Islet precursor cell (in vitro differentiated cells): Measurements from ENCODE around the gene HOXA11.
A peak's percentile ranks its signal among the peaks of the same experiment; 100 is the strongest.

Experiments used
- DNase-seq: peaks from one replicate; pipeline ENCODE4 v3.0.0-alpha.2; 2018

Gene HOXA11

GRCh38 chr7:27169658-27170425, 15.2 kb downstream of the HOXA11 start:
- peak; percentile 76 for DNase-seq

- peak; percentile 80 for DNase-seq
Observed at GRCh38 chr7:27168265-27168947, 16.6 kb downstream of the HOXA11 start.

GRCh38 chr7:27167916-27168264, 17.1 kb downstream of the HOXA11 start:
- DNase-seq = no peak

GRCh38 chr7:27166531-27167505, 18.2 kb downstream of the HOXA11 start:
- peak; percentile 58 for DNase-seq

GRCh38 chr7:27165996-27166530, 19.0 kb downstream of the HOXA11 start:
- peak; percentile 60 for DNase-seq

- DNase-seq = no peak
Observed at GRCh38 chr7:27165089-27165995, 19.7 kb downstream of the HOXA11 start, which contains the start of gene HOXA9. Gene HOXA9, minus strand, starts transcription at chr7:27165537. Its CDS starts 80 bp downstream, at chr7:27165457.

- DNase-seq = peak; percentile 81
Observed at GRCh38 chr7:27164367-27165088, 20.5 kb downstream of the HOXA11 start.

GRCh38 chr7:27164045-27164366, 21.0 kb downstream of the HOXA11 start:
- DNase-seq = no peak

- peak; percentile 39 for DNase-seq
Observed at GRCh38 chr7:27163288-27164044, 21.6 kb downstream of the HOXA11 start.

GRCh38 chr7:27162561-27163287, 22.3 kb downstream of the HOXA11 start:
- no peak for DNase-seq

- peak; percentile 81 for DNase-seq
Observed at GRCh38 chr7:27161721-27162560, 23.1 kb downstream of the HOXA11 start.

- DNase-seq = no peak
Observed at GRCh38 chr7:27161214-27161720, 23.8 kb downstream of the HOXA11 start.

- DNase-seq = peak; percentile 94
Observed at GRCh38 chr7:27160546-27161213, 24.4 kb downstream of the HOXA11 start.

GRCh38 chr7:27160145-27160545, 24.9 kb downstream of the HOXA11 start:
- DNase-seq = peak; percentile 51

- peak; percentile 61 for DNase-seq
Observed at GRCh38 chr7:27159266-27160144, 25.5 kb downstream of the HOXA11 start.

GRCh38 chr7:27158436-27159265, 26.4 kb downstream of the HOXA11 start:
- DNase-seq = peak; percentile 48
